HepG2 (cell line): Measurements from ENCODE around the gene ZFAND2B. TPM values are rescaled to one million over a fixed set of nuclear protein-coding genes. Genes with fewer than 3 reads are reported as not detected.
A peak's percentile ranks its signal among the peaks of the same experiment; 100 is the strongest.

ENCODE experiments used
- BRD4 ChIP-seq: sonication (generic); formaldehyde crosslinking; IDR thresholded peaks from 2 replicates; pipeline ENCODE4 v1.4.0; 2020; ENCODE audit warnings: missing genetic modification reagents
- HNF4G ChIP-seq, 2 experiments: sonication (generic) in 1 of 2; formaldehyde crosslinking in 1 of 2; IDR thresholded peaks; 2 replicates each; pipeline versions ENCODE4 v1.4.0 to v1.6.1; 2011 to 2020; ENCODE audit warnings: borderline replicate concordance in 2 of 2, low read depth in 2 of 2, mild to moderate bottlenecking in 2 of 2, low read length in 1 of 2, missing genetic modification reagents in 1 of 2, moderate library complexity in 1 of 2
- IRF2 ChIP-seq: IDR thresholded peaks from 2 replicates; pipeline ENCODE4 v1.6.1; 2018; ENCODE audit warnings: missing genetic modification reagents, missing compliant biosample characterization
- MNT ChIP-seq: fragments of 450-650 bp; IDR thresholded peaks from 2 replicates; pipeline ENCODE4 v1.6.1; 2016
- NFYC ChIP-seq: IDR thresholded peaks from 2 replicates; pipeline ENCODE4 v1.6.1; 2016; ENCODE audit warnings: missing genetic modification reagents, missing compliant biosample characterization
- TAF1 ChIP-seq: sonication (generic); formaldehyde crosslinking; IDR thresholded peaks from 2 replicates; pipeline ENCODE4 v1.4.0; 2020; ENCODE audit warnings: missing genetic modification reagents
- YEATS4 ChIP-seq: sonication (generic); formaldehyde crosslinking; IDR thresholded peaks from 2 replicates; pipeline ENCODE4 v1.4.0; 2020; ENCODE audit warnings: missing genetic modification reagents, borderline replicate concordance
- polyA plus RNA-seq, 8 experiments: library from polyadenylated mRNA; depleted of rRNA in 3 of 8; stranded (reverse) in 7 of 8; unstranded in 1 of 8; fragments of >200 nt; fragmentation: Illumina TruSeq in 4 of 8; extraction: Trizol in 4 of 8; gene quantifications; 2 replicates each; pipeline versions ENCODE4 v1.2.1 to v1.2.3, GENCODE V29; 2011 to 2016; ENCODE audit warnings: low read depth in 4 of 8, missing spikeins in 1 of 8, mixed read lengths in 1 of 8; ENCODE audit not compliant: insufficient read depth in 1 of 8
- total RNA-seq, 5 experiments: library from RNA; depleted of rRNA; stranded (reverse); fragments of >200 nt; fragmentation: Illumina TruSeq; extraction: Trizol; gene quantifications; 2 replicates each; pipeline ENCODE4 v1.2.3, GENCODE V29; 2016; ENCODE audit warnings: low read depth in 1 of 5
- TF ChIP-seq, protein P1 (sequence below): fragments of 450-650 bp; IDR thresholded peaks from 2 replicates; pipeline ENCODE4 v1.6.1; 2017; ENCODE audit warnings: mild to moderate bottlenecking
- TF ChIP-seq, protein P2 (sequence below): sonication (generic); formaldehyde crosslinking; IDR thresholded peaks from 2 replicates; pipeline ENCODE4 v1.4.0; 2020; ENCODE audit warnings: mild to moderate bottlenecking, missing genetic modification reagents
- TF ChIP-seq, protein P3 (sequence below): IDR thresholded peaks from 2 replicates; pipeline ENCODE4 v1.6.1; 2016
- TF ChIP-seq, protein P4 (sequence below): sonication (generic); formaldehyde crosslinking; conservative IDR thresholded peaks from 2 replicates; pipeline ENCODE4 v1.4.0; 2020; ENCODE audit warnings: mild to moderate bottlenecking, missing genetic modification reagents, moderate library complexity
- TF ChIP-seq, protein P5 (sequence below): sonication (generic); formaldehyde crosslinking; IDR thresholded peaks from 2 replicates; pipeline ENCODE4 v1.5.0; 2020; ENCODE audit warnings: missing genetic modification reagents

The ZFAND2B gene
- total and polyA plus RNA-seq, 2 of the 13 experiments (the other 11 are each of a cell fraction or from before 2014, with no cell fraction given) = 53.3 to 115 TPM

DNA sequence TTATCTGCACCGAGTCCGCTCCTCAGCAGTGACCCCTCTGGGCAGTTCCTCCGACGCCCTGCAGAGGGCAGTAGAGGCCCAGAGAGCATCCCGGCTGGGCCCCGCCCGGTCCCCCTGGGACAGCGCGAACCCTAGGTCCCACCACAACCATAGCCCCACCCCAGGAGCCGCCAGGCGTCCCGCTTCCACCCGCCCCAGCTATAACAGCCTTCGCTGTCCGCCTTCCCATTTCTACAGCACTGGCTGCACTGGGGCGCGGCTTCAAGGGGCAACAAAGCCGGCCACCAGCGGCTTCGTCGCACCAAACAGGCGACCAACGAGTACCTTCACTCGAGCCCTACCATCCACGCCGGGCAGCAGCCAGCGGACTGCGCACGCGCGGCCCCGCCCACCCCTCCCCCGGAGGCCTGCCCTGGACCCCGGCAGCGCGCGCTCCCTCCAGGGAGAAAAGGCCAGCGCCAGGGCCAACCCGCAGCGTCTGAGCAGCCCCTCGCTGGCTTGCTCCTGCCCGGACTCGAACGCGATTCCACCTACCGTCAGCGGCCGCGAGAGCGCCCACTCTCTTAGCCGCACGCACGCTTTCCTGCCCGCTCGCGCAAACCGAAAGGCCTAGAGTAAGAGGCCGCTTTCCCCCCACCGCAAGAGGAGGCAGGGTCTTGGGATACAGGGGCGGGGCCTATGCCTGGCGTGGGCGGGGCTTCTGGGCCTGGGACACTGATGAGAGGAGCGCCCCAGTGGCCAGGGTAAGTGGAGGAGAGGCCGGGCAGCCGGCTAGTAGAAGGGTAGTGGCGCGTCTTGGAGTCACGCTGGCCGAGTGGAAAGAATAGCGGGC lies 46.2 kb upstream of the ZFAND2B start, which contains the start of gene NHEJ1 (continued):
- TF ChIP-seq, protein P1, sequence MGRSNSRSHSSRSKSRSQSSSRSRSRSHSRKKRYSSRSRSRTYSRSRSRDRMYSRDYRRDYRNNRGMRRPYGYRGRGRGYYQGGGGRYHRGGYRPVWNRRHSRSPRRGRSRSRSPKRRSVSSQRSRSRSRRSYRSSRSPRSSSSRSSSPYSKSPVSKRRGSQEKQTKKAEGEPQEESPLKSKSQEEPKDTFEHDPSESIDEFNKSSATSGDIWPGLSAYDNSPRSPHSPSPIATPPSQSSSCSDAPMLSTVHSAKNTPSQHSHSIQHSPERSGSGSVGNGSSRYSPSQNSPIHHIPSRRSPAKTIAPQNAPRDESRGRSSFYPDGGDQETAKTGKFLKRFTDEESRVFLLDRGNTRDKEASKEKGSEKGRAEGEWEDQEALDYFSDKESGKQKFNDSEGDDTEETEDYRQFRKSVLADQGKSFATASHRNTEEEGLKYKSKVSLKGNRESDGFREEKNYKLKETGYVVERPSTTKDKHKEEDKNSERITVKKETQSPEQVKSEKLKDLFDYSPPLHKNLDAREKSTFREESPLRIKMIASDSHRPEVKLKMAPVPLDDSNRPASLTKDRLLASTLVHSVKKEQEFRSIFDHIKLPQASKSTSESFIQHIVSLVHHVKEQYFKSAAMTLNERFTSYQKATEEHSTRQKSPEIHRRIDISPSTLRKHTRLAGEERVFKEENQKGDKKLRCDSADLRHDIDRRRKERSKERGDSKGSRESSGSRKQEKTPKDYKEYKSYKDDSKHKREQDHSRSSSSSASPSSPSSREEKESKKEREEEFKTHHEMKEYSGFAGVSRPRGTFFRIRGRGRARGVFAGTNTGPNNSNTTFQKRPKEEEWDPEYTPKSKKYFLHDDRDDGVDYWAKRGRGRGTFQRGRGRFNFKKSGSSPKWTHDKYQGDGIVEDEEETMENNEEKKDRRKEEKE = no peak
- TF ChIP-seq BRD4 (CRISPR knock-in tag) = peak; percentile 87
- TF ChIP-seq, protein P2, sequence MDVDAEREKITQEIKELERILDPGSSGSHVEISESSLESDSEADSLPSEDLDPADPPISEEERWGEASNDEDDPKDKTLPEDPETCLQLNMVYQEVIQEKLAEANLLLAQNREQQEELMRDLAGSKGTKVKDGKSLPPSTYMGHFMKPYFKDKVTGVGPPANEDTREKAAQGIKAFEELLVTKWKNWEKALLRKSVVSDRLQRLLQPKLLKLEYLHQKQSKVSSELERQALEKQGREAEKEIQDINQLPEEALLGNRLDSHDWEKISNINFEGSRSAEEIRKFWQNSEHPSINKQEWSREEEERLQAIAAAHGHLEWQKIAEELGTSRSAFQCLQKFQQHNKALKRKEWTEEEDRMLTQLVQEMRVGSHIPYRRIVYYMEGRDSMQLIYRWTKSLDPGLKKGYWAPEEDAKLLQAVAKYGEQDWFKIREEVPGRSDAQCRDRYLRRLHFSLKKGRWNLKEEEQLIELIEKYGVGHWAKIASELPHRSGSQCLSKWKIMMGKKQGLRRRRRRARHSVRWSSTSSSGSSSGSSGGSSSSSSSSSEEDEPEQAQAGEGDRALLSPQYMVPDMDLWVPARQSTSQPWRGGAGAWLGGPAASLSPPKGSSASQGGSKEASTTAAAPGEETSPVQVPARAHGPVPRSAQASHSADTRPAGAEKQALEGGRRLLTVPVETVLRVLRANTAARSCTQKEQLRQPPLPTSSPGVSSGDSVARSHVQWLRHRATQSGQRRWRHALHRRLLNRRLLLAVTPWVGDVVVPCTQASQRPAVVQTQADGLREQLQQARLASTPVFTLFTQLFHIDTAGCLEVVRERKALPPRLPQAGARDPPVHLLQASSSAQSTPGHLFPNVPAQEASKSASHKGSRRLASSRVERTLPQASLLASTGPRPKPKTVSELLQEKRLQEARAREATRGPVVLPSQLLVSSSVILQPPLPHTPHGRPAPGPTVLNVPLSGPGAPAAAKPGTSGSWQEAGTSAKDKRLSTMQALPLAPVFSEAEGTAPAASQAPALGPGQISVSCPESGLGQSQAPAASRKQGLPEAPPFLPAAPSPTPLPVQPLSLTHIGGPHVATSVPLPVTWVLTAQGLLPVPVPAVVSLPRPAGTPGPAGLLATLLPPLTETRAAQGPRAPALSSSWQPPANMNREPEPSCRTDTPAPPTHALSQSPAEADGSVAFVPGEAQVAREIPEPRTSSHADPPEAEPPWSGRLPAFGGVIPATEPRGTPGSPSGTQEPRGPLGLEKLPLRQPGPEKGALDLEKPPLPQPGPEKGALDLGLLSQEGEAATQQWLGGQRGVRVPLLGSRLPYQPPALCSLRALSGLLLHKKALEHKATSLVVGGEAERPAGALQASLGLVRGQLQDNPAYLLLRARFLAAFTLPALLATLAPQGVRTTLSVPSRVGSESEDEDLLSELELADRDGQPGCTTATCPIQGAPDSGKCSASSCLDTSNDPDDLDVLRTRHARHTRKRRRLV = no peak
- TF ChIP-seq, protein P3, sequence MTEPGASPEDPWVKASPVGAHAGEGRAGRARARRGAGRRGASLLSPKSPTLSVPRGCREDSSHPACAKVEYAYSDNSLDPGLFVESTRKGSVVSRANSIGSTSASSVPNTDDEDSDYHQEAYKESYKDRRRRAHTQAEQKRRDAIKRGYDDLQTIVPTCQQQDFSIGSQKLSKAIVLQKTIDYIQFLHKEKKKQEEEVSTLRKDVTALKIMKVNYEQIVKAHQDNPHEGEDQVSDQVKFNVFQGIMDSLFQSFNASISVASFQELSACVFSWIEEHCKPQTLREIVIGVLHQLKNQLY (CRISPR knock-in tag) = no peak; the same call in none of the 2 replicates
- peak; percentile 85 for TF ChIP-seq IRF2
- TF ChIP-seq YEATS4 (CRISPR knock-in tag) = peak; percentile 96
- no peak for TF ChIP-seq NFYC (CRISPR knock-in tag)
- TF ChIP-seq, protein P4, sequence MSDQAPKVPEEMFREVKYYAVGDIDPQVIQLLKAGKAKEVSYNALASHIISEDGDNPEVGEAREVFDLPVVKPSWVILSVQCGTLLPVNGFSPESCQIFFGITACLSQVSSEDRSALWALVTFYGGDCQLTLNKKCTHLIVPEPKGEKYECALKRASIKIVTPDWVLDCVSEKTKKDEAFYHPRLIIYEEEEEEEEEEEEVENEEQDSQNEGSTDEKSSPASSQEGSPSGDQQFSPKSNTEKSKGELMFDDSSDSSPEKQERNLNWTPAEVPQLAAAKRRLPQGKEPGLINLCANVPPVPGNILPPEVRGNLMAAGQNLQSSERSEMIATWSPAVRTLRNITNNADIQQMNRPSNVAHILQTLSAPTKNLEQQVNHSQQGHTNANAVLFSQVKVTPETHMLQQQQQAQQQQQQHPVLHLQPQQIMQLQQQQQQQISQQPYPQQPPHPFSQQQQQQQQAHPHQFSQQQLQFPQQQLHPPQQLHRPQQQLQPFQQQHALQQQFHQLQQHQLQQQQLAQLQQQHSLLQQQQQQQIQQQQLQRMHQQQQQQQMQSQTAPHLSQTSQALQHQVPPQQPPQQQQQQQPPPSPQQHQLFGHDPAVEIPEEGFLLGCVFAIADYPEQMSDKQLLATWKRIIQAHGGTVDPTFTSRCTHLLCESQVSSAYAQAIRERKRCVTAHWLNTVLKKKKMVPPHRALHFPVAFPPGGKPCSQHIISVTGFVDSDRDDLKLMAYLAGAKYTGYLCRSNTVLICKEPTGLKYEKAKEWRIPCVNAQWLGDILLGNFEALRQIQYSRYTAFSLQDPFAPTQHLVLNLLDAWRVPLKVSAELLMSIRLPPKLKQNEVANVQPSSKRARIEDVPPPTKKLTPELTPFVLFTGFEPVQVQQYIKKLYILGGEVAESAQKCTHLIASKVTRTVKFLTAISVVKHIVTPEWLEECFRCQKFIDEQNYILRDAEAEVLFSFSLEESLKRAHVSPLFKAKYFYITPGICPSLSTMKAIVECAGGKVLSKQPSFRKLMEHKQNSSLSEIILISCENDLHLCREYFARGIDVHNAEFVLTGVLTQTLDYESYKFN (CRISPR knock-in tag) = 0 out of 2 replicates have a peak, but pooled peaks have one; percentile 50
- TF ChIP-seq MNT = peak; percentile 5; the same call in 1 of the 2 replicates
- TF ChIP-seq TAF1 = peak; percentile 86
- TF ChIP-seq, protein P5, sequence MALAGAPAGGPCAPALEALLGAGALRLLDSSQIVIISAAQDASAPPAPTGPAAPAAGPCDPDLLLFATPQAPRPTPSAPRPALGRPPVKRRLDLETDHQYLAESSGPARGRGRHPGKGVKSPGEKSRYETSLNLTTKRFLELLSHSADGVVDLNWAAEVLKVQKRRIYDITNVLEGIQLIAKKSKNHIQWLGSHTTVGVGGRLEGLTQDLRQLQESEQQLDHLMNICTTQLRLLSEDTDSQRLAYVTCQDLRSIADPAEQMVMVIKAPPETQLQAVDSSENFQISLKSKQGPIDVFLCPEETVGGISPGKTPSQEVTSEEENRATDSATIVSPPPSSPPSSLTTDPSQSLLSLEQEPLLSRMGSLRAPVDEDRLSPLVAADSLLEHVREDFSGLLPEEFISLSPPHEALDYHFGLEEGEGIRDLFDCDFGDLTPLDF (CRISPR knock-in tag) = no peak; the same call in 1 of the 2 replicates
- TF ChIP-seq HNF4G (IDR thresholded peaks at IDR 0.05; ENCODE audit: borderline replicate concordance, low read depth, low read length) = no peak
- TF ChIP-seq HNF4G (CRISPR knock-in tag; IDR thresholded peaks at IDR 0.05; ENCODE audit: borderline replicate concordance, low read depth) = peak; percentile 78
